Activated T-cell treated with anti-CD3 and anti-CD28 coated beads for 24 hours (primary cell): ENCODE measurements around the gene KCNIP1.

Experiments
- DNase-seq: peaks from one replicate; pipeline ENCODE4 v3.0.0-alpha.2; 2020; ENCODE audit warnings: low read depth

Gene KCNIP1

GRCh38 chr5:170508660-170509347 lies 5.0 kb downstream of the KCNIP1 start:
- DNase-seq: no peak

GRCh38 chr5:170509348-170509660 lies 5.5 kb downstream of the KCNIP1 start:
- DNase-seq: no peak

- no peak for DNase-seq
These were observed 6.3 kb downstream of the KCNIP1 start for GRCh38 chr5:170510126-170510525.

- no peak for DNase-seq
These were observed 6.7 kb downstream of the KCNIP1 start for GRCh38 chr5:170510559-170510958.

- DNase-seq: no peak
These were observed 7.9 kb downstream of the KCNIP1 start for GRCh38 chr5:170511551-170512258.

GRCh38 chr5:170513856-170514525 lies 10.2 kb downstream of the KCNIP1 start:
- no peak for DNase-seq

- no peak for DNase-seq
These were observed 13.6 kb downstream of the KCNIP1 start for GRCh38 chr5:170517411-170517810.

GRCh38 chr5:170518277-170518676 lies 14.5 kb downstream of the KCNIP1 start:
- no peak for DNase-seq

- no peak for DNase-seq
These were observed 15.7 kb downstream of the KCNIP1 start for GRCh38 chr5:170519549-170519948.

GRCh38 chr5:170520372-170520771 lies 16.6 kb downstream of the KCNIP1 start:
- no peak for DNase-seq

- DNase-seq: no peak
These were observed 18.7 kb downstream of the KCNIP1 start for GRCh38 chr5:170522211-170523141.

- no peak for DNase-seq
These were observed 19.3 kb downstream of the KCNIP1 start for GRCh38 chr5:170523142-170523551.

- DNase-seq: no peak
These were observed 20.0 kb downstream of the KCNIP1 start for GRCh38 chr5:170523830-170524229.

- no peak for DNase-seq
These were observed 20.8 kb downstream of the KCNIP1 start for GRCh38 chr5:170524576-170524975.

GRCh38 chr5:170525470-170526211 lies 21.8 kb downstream of the KCNIP1 start:
- DNase-seq: no peak

GRCh38 chr5:170527991-170528390 lies 24.2 kb downstream of the KCNIP1 start:
- DNase-seq: no peak

- DNase-seq: no peak
These were observed 25.2 kb downstream of the KCNIP1 start for GRCh38 chr5:170528976-170529375.

- DNase-seq: no peak
These were observed 29.1 kb downstream of the KCNIP1 start for GRCh38 chr5:170532935-170533334.

GRCh38 chr5:170533383-170533782 lies 29.6 kb downstream of the KCNIP1 start:
- no peak for DNase-seq

- no peak for DNase-seq
These were observed 30.4 kb downstream of the KCNIP1 start for GRCh38 chr5:170534177-170534576.

- DNase-seq: no peak
These were observed 31.1 kb downstream of the KCNIP1 start for GRCh38 chr5:170534941-170535340.

GRCh38 chr5:170536525-170536924 lies 32.7 kb downstream of the KCNIP1 start:
- no peak for DNase-seq
